ENCODE results near the gene CACHD1.
A peak's percentile ranks its signal among the peaks of the same experiment; 100 is the strongest.

The CACHD1 gene

GRCh38 chr1:64523413-64524337 lies 53.7 kb downstream of the CACHD1 start:
- no peak for DNase-seq

GRCh38 chr1:64524614-64525013 lies 54.7 kb downstream of the CACHD1 start:
- DNase-seq, result no peak

- no peak for DNase-seq
Observed at GRCh38 chr1:64525116-64525686, 55.3 kb downstream of the CACHD1 start.

- no peak for DNase-seq
Observed at GRCh38 chr1:64526312-64526711, 56.4 kb downstream of the CACHD1 start.

GRCh38 chr1:64527165-64527564 lies 57.2 kb downstream of the CACHD1 start:
- DNase-seq, result no peak

GRCh38 chr1:64527786-64528185 lies 57.9 kb downstream of the CACHD1 start:
- no peak for DNase-seq

GRCh38 chr1:64530969-64531692 lies 61.2 kb downstream of the CACHD1 start:
- no peak for DNase-seq

- no peak for DNase-seq
Observed at GRCh38 chr1:64532646-64533045, 62.7 kb downstream of the CACHD1 start.

GRCh38 chr1:64535938-64536835 lies 66.3 kb downstream of the CACHD1 start:
- no peak for DNase-seq

GRCh38 chr1:64536836-64537490 lies 67.0 kb downstream of the CACHD1 start:
- DNase-seq, result no peak

GRCh38 chr1:64537942-64538341 lies 68.0 kb downstream of the CACHD1 start:
- no peak for DNase-seq

- DNase-seq, result no peak
Observed at GRCh38 chr1:64538389-64538788, 68.5 kb downstream of the CACHD1 start.

GRCh38 chr1:64539289-64539688 lies 69.4 kb downstream of the CACHD1 start:
- DNase-seq, result no peak

GRCh38 chr1:64539781-64540218 lies 69.9 kb downstream of the CACHD1 start:
- no peak for DNase-seq

- DNase-seq, result peak in 1 of 14 donors; percentile 8
Observed at GRCh38 chr1:64540265-64540791, 70.4 kb downstream of the CACHD1 start.

GRCh38 chr1:64542118-64542517 lies 72.2 kb downstream of the CACHD1 start:
- no peak for DNase-seq

GRCh38 chr1:64543831-64544230 lies 73.9 kb downstream of the CACHD1 start:
- DNase-seq, result no peak

GRCh38 chr1:64545118-64545843 lies 75.4 kb downstream of the CACHD1 start:
- no peak for DNase-seq

GRCh38 chr1:64546013-64546412 lies 76.1 kb downstream of the CACHD1 start:
- DNase-seq, result no peak

- no peak for DNase-seq
Observed at GRCh38 chr1:64549464-64550239, 79.7 kb downstream of the CACHD1 start.

All from C1 segment of cervical spinal cord (tissue), 14 donors.